Gastrocnemius medialis (tissue), 4 donors: ENCODE measurements around the gene ARHGEF37. TPM values are rescaled to one million over a fixed set of nuclear protein-coding genes. Genes with fewer than 3 reads are reported as not detected.

Source experiments
- ATAC-seq, 2 donors: fragments of 150-250 bp; one replicate each; pipeline ENCODE4 v1.9.1; 2016
- DNase-seq, 2 donors: peaks; one replicate each; pipeline ENCODE4 v3.0.0-alpha.2; 2019
- H3K27ac ChIP-seq, 4 donors: fragments of 200-600 bp; sonication (generic); 1 replicate in 1 of 4; 2 replicates in 3 of 4; pipeline ENCODE4 v1.5.1; 2016 to 2018; ENCODE audit warnings: mild to moderate bottlenecking in 2 of 4, moderate library complexity in 1 of 4
- H3K27me3 ChIP-seq, 3 donors: fragments of 200-600 bp; sonication (generic) in 2 of 3; 1 replicate in 1 of 3; 2 replicates in 2 of 3; pipeline versions ENCODE4 v1.5.1 to v1.6.0; 2016 to 2019; ENCODE audit warnings: mild to moderate bottlenecking in 1 of 3, moderate library complexity in 1 of 3
- H3K36me3 ChIP-seq, 2 donors: fragments of 200-600 bp; sonication (generic) in 1 of 2; one replicate each; pipeline ENCODE4 v1.5.1; 2017 to 2018
- H3K4me1 ChIP-seq, 2 donors: fragments of 200-600 bp; sonication (generic) in 1 of 2; one replicate each; pipeline ENCODE4 v1.5.1; 2016 to 2017; ENCODE audit warnings: mild to moderate bottlenecking in 2 of 2
- H3K4me3 ChIP-seq, 4 donors: fragments of 200-600 bp; sonication (generic) in 3 of 4; 1 replicate in 1 of 4; 2 replicates in 3 of 4; pipeline ENCODE4 v1.5.1; 2016 to 2019; ENCODE audit warnings: mild to moderate bottlenecking in 2 of 4
- H3K9me3 ChIP-seq, 3 donors: fragments of 200-600 bp; sonication (generic) in 2 of 3; 1 replicate in 1 of 3; 2 replicates in 2 of 3; pipeline ENCODE4 v1.5.1; 2016 to 2019
- CTCF ChIP-seq, 5 experiments: fragments of 450-650 bp in 3 of 5; fragments of 200-600 bp in 2 of 5; sonication (generic) in 2 of 5; IDR thresholded peaks in 4 of 5; conservative IDR thresholded peaks in 1 of 5; 1 replicate in 4 of 5; 2 replicates in 1 of 5; pipeline ENCODE4 v1.5.1; 2016 to 2019; ENCODE audit warnings: antibody characterized with exemption in 5 of 5, mild to moderate bottlenecking in 3 of 5, moderate library complexity in 3 of 5
- POLR2A ChIP-seq, 2 donors: fragments of 450-650 bp; IDR thresholded peaks; one replicate each; pipeline ENCODE4 v1.6.1; 2017; ENCODE audit warnings: antibody characterized with exemption in 2 of 2, mild to moderate bottlenecking in 2 of 2, moderate library complexity in 2 of 2
- in situ Hi-C, 4 donors: fragments of 200-750 bp; cut with MboI; loops; one replicate each; pipeline versions ENCODE4 v1.15.0 to v1.8.0; 2017; ENCODE audit warnings: low sequenced_read_pairs in 4 of 4
- intact Hi-C: fragments of 100-400 bp; cut with DNase I; formaldehyde crosslinking; loops from one replicate; pipeline ENCODE4 v1.15.1; 2023; ENCODE audit warnings: low total_unique reads
- total RNA-seq, 4 donors: library from RNA; depleted of rRNA; stranded (reverse); fragments of >200 nt; gene quantifications; one replicate each; pipeline versions ENCODE4 v1.1.0 to v1.2.3, GENCODE V29; 2016

ARHGEF37 gene
- total RNA-seq, 4 donors from 2014 or later = 9.5 to 28.6 (median 21.0) TPM

- DNase-seq (peak in 1 of 2 donors; percentile 41), ATAC-seq (no peak)
- Histone ChIP-seq H3K27me3 (no peaks in the 10 kb centered on the region), H3K9me3 (no peaks in the 10 kb centered on the region), H3K4me1 (peaks cover 14 to 30% of the 10 kb centered on the region in 2 donors), H3K4me3 (no peak overlapping the region), H3K36me3 (no peaks in the 10 kb centered on the region), H3K27ac (peak overlapping the region in 1 of 4 donors; percentile 31)
- in situ Hi-C loops (no loop called here), intact Hi-C loops (loop anchor here (5.0 kb wide), 1 partner anchor 35 kb away; no protein-coding TSS in a partner anchor)
- no peak for TF ChIP-seq POLR2A (IDR thresholded peaks at IDR 0.05)
- TF ChIP-seq CTCF (IDR thresholded peaks at IDR 0.05 in 4 of 5, conservative IDR thresholded peaks at IDR 0.05 in 1 of 5) = no peak
Measured at GRCh38 chr5:149677731-149678130, 96.4 kb downstream of the ARHGEF37 start.

GRCh38 chr5:149679876-149680809 is 98.8 kb downstream of the ARHGEF37 start:
- in situ Hi-C loops = no loop called here
- H3K27me3 ChIP-seq = no peaks in the 10 kb centered on the region
- intact Hi-C loops = loop anchor here (5.0 kb wide), 1 partner anchor 32 kb away; no protein-coding TSS in a partner anchor

GRCh38 chr5:149680810-149681221 is 99.5 kb downstream of the ARHGEF37 start:
- Histone ChIP-seq H3K27me3 (no peaks in the 10 kb centered on the region), H3K36me3 (no peaks in the 10 kb centered on the region), H3K27ac (peak overlapping the region in 3 of 4 donors; percentile 35 to 70 (median 38)), H3K4me1 (peaks cover 14 to 26% of the 10 kb centered on the region in 2 donors), H3K9me3 (no peaks in the 10 kb centered on the region), H3K4me3 (no peak overlapping the region)
- in situ Hi-C loops = no loop called here
- intact Hi-C loops = no loop called here
- peak; percentile 22 to 50 for DNase-seq
- TF ChIP-seq POLR2A (IDR thresholded peaks at IDR 0.05) (no peak), CTCF (IDR thresholded peaks at IDR 0.05 in 4 of 5, conservative IDR thresholded peaks at IDR 0.05 in 1 of 5) (no peak)
- ATAC-seq = peak; percentile 24 to 29

More at GRCh38 chr5:149679876-149680809, 98.8 kb downstream of the ARHGEF37 start:
- H3K4me1 ChIP-seq = peaks cover 14 to 30% of the 10 kb centered on the region in 2 donors
- peak overlapping the region in 3 of 4 donors; percentile 35 to 70 (median 38) for H3K27ac ChIP-seq
- H3K36me3 ChIP-seq = no peaks in the 10 kb centered on the region
- no peaks in the 10 kb centered on the region for H3K9me3 ChIP-seq
- TF ChIP-seq POLR2A (IDR thresholded peaks at IDR 0.05) = no peak
- TF ChIP-seq CTCF (IDR thresholded peaks at IDR 0.05 in 4 of 5, conservative IDR thresholded peaks at IDR 0.05 in 1 of 5) = no peak
- DNase-seq = peak in 1 of 2 donors; percentile 76
- ATAC-seq = peak; percentile 37 to 85
- H3K4me3 ChIP-seq = no peak overlapping the region

- no peak for DNase-seq
- in situ Hi-C loops (no loop called here), intact Hi-C loops (no loop called here)
- no peaks in the 10 kb centered on the region for H3K36me3 ChIP-seq
- no peak for TF ChIP-seq POLR2A (IDR thresholded peaks at IDR 0.05)
- no peak for TF ChIP-seq CTCF (IDR thresholded peaks at IDR 0.05 in 4 of 5, conservative IDR thresholded peaks at IDR 0.05 in 1 of 5)
- no peak overlapping the region for H3K4me3 ChIP-seq
- peak overlapping the region in 3 of 4 donors; percentile 35 to 70 (median 38) for H3K27ac ChIP-seq
- no peaks in the 10 kb centered on the region for H3K9me3 ChIP-seq
- ATAC-seq = no peak
- H3K4me1 ChIP-seq = peaks cover 14 to 22% of the 10 kb centered on the region in 2 donors
- H3K27me3 ChIP-seq = no peaks in the 10 kb centered on the region
Measured at GRCh38 chr5:149681252-149681651, 100.0 kb downstream of the ARHGEF37 start.
